Anterior cingulate cortex (tissue), 58 donors: ENCODE results near the gene SCYGR4.
"Not testable (repeated sequence)": the region's sequence is repeated elsewhere in the genome, so short reads cannot be mapped to it uniquely, and the experiment has no call there.

Source experiments
- DNase-seq, 58 donors: peaks; one replicate each; lab custom pipeline; 2025; lab: John Stamatoyannopoulos, UW

SCYGR4 gene, protein sequence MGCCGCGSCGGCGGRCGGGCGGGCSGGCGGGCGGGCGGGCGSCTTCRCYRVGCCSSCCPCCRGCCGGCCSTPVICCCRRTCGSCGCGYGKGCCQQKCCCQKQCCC

DNA sequence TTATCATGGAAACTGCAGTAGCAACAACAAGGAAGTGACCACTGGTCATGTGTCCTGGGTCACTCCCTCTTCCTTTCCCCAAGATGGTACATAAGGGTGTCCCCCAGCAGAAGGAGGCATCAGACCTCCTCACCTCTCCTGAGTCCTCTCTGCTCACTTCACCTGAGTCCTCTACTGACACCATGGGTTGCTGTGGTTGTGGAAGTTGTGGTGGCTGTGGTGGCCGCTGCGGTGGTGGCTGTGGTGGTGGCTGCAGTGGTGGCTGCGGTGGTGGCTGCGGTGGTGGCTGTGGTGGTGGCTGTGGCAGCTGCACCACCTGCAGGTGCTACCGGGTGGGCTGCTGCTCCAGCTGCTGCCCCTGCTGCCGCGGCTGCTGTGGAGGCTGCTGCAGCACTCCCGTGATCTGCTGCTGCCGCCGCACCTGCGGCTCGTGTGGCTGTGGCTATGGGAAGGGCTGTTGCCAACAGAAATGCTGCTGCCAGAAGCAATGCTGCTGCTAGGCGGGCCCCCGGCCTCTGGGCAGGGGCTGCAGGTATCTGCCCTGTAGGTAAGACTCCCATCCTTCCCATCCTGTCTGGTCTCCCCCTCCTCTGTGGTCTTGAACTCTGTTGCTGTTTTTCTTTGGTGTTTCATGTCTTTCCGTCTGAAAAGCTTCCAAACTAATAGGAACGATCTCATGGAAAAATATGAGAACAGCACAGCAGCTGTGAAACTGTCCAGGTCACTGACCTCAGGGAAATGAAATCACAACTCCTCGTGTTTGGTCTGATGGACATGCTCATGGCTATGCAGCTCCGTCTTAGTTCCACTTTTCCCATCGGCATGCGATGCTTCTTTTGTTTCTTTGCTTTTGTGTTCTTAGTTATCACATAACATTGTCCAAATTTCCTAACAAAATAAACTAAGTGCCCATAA is at the start of gene SCYGR4:
Gene SCYGR4, plus strand, starts transcription at position 183 of the 915 bp plus-strand sequence. Its CDS starts 0 bp downstream, at position 183.
- DNase-seq: peak in 1 of 58 donors; percentile 6

DNA sequence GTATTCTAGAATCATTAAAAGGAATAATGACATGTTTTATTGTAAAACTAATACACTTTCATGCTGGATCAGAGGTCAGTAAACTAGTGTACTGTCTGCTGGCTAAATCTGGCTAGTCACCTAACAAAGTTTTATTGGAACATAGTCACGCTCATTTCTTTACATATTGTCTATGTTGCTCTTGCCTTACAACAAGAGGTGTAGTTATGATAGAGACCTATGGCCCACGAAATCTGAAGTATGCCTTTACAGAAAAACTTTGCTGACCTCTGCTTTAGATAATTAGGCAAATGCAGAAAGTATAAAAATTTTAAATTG is 48.5 kb upstream of the SCYGR4 start:
- DNase-seq: no peak

DNA sequence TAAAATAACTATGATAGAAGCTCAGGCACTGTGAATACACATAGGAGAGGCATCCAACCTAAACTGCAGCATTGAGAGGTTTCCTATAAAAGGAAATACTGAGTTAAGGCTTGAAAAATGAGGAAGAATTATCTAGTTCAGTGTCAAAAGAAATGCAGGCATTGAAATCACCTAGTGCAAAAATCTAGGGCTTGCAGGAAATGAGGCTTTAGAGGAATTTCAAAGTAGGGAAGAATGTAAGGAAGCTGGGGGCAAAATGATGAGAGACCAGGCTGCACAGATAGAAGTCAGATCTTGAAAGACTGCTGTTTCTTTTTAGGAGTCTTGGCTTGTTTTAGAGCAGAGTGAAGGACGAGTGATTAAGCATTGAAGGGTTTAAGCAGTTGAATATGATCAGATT is 46.7 kb upstream of the SCYGR4 start:
- no peak for DNase-seq

DNA sequence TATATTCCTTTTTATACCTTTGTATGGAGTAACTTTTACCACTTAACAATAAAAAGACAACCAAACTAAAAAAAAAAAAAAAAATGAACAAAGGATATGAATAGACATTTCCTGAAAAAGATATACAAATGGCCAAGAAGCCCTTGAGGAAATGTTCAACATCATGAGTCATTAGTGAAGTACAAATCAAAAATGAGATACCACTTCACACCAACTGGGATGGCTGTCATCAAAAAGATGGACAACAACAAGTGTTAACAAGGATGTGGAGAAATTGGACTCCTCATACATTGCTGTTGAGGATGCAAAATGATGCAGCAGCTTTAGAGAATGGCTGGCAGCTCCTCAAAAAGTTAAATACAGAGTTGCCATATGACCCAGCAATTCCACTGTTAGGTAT is 41.2 kb upstream of the SCYGR4 start:
- no peak for DNase-seq

DNA sequence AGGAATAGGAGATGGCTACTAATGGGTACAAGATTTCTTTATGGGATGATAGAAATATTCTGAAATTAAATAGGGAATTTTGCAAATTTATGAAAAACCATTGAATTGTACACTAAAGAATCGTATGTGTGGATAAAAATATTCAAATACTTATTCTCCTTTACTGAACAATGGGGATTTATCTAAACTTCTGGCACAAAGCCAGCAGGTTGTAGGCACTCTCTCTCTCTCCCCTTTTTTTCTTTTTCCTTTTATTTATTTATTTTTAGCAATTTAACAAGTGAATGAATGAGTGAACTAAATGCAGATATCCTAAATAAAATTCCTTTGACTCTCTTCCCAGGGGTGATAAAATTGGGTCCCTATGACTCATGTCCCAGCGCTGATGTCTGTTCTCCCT is 40.5 kb upstream of the SCYGR4 start:
- no peak for DNase-seq

DNA sequence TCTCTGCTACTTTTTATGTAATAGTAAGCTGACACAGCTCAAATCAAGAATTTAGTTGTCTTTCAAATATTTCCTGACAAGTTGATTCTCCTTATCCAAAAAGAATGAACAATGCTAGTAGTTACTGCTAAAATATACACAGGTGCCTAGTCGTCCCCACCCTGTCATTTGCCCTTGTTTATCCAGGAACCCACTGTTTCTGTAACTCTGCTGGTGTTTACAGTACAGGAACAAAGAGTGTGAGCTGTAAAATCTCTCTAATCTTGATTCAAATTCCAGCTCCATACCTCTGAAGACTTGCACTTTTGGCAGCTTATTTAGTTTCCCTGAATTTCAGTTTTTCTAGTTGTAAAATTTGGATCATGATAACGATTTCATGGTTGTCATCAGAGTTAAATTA is 39.7 kb upstream of the SCYGR4 start:
- DNase-seq: no peak

DNA sequence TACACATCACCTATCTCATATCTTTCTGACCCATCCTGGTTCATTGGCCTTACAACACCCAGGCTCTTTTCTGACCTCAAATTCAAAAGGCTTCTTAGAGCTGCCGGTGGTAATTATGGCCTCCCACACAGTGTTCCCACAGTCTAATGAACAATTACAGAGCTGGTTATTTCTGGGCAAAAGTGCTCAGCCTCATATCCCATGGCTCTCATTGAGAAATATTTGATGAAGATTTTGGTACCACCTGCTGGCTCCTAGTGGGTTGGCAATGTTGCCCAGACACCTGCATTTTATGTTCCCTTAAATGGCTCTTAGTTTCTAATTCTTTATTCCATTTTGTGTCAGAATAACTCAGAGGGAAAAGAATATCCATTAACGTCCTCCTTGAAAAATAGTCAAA is 38.7 kb upstream of the SCYGR4 start:
- DNase-seq: no peak

DNA sequence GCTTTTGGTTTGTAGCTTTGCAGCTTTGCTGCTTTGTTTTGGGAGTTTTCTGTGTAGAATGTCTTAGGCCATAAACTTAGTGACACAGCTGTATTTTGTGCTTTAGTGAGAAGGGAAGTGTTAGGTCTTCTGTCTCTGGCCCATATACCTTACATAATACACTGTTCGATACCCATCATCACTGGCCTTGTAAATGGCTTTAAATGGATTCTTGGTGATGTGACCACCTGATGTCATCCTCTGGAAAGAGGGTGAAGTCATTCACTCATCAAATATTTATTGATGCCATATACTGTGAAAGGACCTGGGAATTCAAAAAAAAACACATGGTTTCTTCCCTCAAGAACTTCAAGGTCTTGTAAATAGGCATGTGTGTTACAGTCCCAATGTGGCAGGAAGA is 37.5 kb upstream of the SCYGR4 start:
- no peak for DNase-seq

DNA sequence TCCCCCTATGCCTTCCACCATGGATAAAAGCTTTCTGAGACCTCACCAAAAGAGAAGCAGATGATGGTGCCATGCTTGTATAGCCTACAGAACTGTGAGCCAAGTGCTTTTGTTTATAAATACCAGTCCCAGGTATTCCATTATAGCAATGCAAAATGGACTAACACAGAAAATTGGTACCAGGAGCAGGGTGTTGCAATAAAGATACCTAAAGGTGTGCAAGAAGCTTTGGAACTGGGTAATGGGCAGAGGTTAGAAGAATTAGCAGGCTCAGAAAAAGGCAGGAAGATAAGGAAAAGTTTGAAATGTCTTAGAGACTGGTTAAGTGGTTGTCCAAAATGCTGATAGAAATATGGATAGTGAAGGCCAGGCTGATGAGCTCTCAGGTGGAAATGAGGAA is 34.9 kb upstream of the SCYGR4 start:
- DNase-seq: no peak

DNA sequence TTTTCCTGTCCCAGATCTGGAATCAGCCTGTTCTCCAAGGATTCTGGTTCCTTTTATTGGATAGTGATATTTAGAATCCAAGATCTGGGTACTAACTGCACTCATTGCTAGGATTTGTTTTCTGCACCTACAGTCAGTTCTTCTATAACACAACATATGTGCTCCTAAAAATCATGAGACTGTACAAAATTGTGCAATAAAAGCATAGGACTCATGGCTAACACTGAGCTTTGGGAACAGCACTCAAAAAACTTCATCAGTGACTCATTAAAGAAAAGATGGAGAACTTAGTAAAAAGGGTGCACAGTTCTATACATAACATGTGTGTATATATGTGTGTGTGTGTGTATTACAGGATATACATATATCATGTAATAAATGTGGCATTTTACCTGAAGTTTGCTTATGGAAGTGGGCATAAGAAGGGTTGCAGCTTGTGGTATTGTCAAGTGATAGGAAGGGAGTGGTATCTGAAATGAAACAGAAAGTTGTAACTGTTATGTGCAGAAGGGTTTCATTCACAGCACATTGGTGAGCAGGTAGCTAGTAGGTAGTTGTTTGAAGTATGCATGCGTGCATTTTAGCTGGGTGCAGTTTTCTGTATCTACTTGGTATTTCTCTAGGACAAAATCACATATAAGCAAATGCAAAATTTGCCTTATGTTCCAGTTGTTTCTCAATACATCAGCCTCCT is 24.5 kb upstream of the SCYGR4 start:
- no peak for DNase-seq

DNA sequence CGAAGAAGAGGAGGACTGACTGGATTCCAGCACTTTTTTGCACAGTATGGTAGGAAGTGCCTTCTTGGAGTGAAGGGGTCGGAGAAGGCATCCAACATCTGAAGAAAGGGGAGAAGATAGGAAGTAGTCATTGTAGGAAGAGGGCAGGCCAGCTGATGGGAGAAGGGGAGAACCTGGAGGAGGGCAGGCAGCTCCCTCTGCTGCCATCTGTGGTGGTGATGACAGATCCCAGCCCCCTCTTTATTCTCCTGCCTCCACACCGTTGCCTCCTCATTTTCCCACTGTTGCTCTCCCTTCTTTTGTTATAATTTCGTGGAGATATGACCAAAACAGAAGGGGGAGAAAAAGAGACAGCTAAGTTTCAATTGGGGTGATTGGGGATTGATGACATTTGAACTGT is 21.5 kb upstream of the SCYGR4 start:
- DNase-seq: no peak

DNA sequence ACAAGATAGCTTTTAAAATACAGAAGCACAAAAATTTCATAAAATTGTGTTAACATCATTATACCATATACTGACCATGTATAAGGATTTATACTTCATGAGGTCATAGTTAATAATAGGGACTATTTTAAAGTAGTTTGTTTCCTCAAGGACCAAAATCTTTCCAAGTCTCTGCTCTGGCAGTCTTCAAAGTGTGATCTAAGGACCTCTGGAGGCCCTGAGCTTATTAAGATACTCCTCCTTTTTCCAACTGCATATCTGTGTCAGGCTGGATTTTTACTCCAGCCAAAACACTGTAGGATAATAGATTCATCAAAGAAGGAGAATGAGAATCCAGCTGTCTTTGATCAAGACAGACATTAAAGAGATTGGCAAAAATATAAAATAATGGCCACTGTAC is 20.3 kb upstream of the SCYGR4 start:
- DNase-seq: no peak

DNA sequence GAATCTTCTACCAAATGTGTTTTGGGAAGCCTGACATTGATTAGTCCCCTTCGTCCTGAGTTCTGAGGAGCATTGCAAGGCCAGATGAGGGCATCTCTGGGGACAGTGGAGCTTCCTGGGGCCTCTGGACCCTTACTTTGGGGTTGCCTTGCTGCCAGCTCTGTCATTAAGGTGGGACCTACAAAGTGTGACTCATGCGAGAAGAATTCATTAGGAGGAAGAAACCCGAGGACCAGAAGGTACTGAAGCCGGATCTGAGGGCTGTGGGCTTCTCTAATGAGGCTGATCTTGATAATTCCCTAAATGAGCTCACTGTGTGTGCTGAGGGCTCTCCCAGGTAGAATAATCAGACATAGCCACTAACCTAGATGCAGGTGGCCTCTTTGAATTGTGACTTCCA is 19.3 kb upstream of the SCYGR4 start:
- DNase-seq: no peak

DNA sequence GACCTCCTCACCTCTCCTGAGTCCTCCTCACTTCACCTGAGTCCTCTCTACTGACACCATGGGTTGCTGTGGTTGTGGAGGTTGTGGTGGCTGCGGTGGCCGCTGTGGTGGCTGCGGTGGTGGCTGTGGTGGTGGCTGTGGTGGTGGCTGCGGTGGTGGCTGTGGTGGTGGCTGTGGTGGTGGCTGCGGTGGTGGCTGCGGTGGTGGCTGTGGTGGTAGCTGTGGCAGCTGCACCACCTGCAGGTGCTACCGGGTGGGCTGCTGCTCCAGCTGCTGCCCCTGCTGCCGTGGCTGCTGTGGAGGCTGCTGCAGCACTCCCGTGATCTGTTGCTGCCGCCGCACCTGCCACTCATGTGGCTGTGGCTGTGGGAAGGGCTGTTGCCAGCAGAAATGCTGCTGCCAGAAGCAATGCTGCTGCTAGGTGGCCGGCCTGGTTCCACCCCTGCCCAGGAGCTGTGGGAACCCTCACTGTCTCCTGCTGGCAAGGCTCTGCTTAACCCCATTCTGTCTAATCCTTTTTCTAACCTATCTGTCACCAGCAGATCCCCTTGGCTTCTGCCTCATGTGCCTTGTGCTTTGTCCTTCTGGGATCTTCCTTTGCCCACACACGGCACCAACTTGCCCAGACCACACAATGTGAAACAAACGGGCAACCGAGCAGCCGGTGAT is 18.3 kb upstream of the SCYGR4 start, which contains the start of gene SCYGR2:
Gene SCYGR2, plus strand, starts transcription at position 59 of the 669 bp plus-strand sequence. Its CDS starts 0 bp downstream, at position 59.
- DNase-seq: not testable (repeated sequence)

DNA sequence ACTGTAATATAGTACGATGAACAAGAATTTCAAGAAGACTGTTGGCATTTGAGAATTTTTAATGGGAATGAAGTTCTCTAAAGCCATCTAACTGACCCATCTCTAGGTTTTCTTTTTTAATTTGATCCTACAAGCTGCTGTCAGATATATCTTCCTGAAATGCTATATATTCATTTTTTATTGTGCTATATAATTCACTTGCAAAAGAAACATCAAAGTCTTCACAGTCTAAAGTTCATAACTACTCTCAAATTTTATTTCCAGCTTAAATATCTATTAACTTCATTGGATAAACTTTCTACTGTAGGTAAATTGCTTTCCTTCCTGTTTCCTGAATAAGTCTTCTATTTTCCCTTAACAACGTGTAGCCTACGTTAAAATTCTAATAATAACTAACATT is 14.9 kb upstream of the SCYGR4 start:
- no peak for DNase-seq

DNA sequence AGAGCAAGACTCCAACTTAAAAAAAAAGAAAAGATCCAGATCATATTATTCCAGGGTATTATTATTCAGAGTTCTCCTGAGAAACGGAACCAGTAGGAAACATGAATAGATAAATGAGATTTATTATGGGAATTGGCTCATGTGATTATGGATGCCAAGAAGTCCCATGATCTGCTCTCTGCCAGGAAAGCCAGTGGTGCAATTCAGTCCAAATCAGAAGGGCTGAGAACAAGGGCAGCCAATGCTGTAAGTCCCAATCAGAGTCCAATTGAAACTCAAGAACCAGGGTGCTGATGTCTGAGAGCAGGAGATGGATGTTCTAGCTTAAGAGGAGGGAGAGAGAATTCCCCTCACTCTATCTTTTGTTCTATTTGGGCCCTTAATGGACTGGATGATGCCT is 10.8 kb upstream of the SCYGR4 start:
- peak in 1 of 58 donors; percentile 1 for DNase-seq

DNA sequence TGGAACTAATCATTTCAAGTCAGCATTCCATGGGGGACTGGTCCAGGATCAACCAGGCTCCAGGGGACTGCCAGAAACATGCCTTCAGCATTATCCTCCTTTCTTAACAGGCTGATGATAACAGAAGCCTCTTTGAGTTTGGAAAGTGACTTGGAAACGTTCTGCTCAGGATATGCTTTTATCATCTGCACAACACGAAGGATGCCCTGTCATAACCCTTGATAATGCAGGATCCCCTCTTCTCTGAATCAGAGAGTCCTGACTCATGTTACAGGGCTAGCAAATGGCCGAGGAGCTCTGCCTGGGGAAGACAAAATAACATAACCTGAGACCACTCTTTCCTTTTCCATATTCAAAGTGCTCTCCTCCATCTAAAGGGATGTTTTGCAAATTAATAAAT is 9.4 kb upstream of the SCYGR4 start:
- DNase-seq: no peak

DNA sequence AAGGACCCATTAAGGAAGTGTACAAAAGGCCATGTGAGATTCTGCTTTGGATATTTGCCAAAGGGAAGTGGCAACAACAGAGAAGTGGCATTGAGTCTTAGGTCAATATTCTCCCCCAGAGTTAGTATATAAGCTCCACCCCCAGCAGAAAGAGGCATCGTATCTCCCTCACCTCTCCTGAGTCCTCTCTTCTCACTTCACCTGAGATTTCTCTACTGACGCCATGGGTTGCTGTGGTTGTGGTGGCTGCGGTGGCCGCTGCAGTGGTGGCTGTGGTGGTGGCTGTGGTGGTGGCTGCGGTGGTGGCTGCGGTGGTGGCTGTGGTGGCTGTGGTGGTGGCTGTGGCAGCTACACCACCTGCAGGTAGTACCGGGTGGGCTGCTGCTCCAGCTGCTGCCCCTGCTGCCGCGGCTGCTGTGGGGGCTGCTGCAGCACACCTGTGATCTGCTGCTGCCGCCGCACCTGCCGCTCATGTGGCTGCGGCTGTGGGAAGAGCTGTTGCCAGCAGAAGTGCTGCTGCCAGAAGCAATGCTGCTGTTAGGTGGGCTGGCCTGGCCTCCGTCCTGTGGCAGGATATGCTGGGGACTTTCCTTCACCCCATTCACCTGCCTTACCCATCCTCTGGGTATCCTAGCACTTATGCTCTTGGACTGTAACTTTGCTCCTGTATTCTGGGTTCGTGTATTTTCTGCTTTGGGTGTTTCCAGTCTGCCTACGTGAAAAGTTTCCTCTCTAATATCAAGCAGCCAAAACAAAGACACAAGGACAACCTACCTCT is 8.5 kb upstream of the SCYGR4 start:
- no peak for DNase-seq

DNA sequence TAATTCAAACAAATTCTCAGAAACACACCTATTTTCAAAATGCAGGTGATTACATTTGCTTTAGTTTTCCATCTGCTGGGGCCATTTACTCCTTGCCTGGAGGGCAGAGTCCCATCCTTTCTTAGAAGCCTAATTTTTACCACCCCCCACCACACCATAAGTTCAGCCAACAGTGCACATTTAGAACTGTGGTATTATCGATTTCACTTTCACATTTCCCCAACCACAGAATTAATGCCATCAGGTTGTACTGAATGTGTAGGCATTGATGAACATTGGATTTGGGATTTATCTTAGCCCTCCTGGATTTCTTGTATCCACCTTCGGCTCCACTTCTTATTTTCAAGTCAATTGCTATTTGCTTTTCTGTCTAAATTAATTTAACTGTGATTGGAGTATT is 7.2 kb upstream of the SCYGR4 start:
- no peak for DNase-seq

DNA sequence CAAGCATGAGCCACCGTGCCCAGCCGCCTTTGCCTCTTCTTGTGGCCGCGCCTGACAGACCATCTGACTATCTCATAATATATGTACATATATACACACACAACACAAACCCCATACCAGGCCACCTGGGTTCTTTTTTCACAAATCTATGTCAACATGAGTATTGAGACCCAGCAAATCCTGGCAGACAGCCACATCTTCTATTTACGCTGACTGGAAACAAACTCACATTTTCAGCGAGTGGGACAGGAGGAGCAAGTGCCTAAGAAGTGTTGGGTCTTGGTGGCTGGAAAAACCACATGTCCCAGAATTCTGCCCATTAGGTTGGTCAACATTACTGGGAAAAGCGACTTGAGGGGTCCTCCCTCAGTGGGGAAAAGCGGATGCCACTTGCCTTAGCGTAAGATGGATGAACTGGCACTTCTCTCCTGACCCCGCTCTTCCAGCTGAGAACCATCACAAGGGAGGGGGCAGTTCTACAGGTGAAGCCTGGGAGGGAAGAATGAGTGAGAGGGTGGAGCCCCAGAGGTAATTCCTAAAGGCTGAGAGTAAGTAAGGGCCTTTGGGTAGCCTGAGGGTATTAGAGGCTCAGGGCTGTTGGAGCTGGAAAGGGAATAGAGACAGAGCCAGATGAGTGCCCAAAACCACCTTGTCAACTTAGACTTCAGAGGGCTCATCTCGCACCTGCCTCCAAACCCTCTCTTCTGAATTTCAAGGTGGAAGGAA is 4.6 kb upstream of the SCYGR4 start:
- DNase-seq: no peak
